Measurements from ENCODE around the gene CDK6. TPM values are rescaled to one million over a fixed set of nuclear protein-coding genes. Genes with fewer than 3 reads are reported as not detected.

Gene CDK6
- polyA plus RNA-seq, 2 of the 4 experiments (the other 2 are of a cell fraction), result 13.6 to 25.9 TPM

- ChIA-PET POLR2A (no interaction called here), CTCF (interaction anchor here (1.0 to 1.2 kb wide), 2 partner anchors 9 to 52 kb away, joined by 3 to 4 read pairs; no protein-coding TSS in a partner anchor)
- TF ChIP-seq ESRRA (IDR thresholded peaks at IDR 0.05; ENCODE audit: borderline replicate concordance, low read length) (no peak), KDM1A (IDR thresholded peaks at IDR 0.05; ENCODE audit: low read depth) (no peak), RCOR1 (IDR thresholded peaks at IDR 0.05; ENCODE audit: low read depth, low read length) (no peak), ELK1 (IDR thresholded peaks at IDR 0.05; ENCODE audit: low read depth, low read length) (no peak), SREBF2 (IDR thresholded peaks at IDR 0.05) (no peak), BHLHE40 (IDR thresholded peaks at IDR 0.05; ENCODE audit: low read depth, low read length) (no peak), ATOH8 (CRISPR knock-in tag; IDR thresholded peaks at IDR 0.05; ENCODE audit: low read depth) (no peak), MAFK (IDR thresholded peaks at IDR 0.05; ENCODE audit: partially characterized antibody) (no peak), MAX (IDR thresholded peaks at IDR 0.05) (no peak)
- no peak overlapping the region for H3K4me3 ChIP-seq
- 0 out of 3 replicates have a peak, but pooled peaks cover 9% of the 10 kb centered on the region for H3K4me1 ChIP-seq
- no peak overlapping the region for H3K4me2 ChIP-seq
- no peak for DNase-seq (ENCODE audit: low read depth in 1 of 2, low spot score in 1 of 2)
- FAIRE-seq, result no peak
- no peak for ATAC-seq
- no peaks in the 10 kb centered on the region for H3K9me3 ChIP-seq
- no peak overlapping the region for H3K27ac ChIP-seq
Measured at GRCh38 chr7:92674379-92674778, 162.0 kb downstream of the CDK6 start.

- Histone ChIP-seq H3K27ac (no peak overlapping the region), H3K4me2 (no peak overlapping the region), H3K4me1 (0 out of 3 replicates have a peak, but pooled peaks cover 9% of the 10 kb centered on the region), H3K4me3 (no peak overlapping the region), H3K9me3 (no peaks in the 10 kb centered on the region)
- no peak for FAIRE-seq
- TF ChIP-seq JUNB (IDR thresholded peaks at IDR 0.05) (no peak), E2F6 (IDR thresholded peaks at IDR 0.05; ENCODE audit: borderline replicate concordance, low read depth) (no peak)
- 82% methylated on average over 6 of the region's 6 CpGs for WGBS (ENCODE audit: missing lambda C conversion rate)
- no peak for DNase-seq (ENCODE audit: low read depth in 1 of 2, low spot score in 1 of 2)
- CTCF ChIA-PET, result interaction anchor here (0.9 kb wide), 1 partner anchor 572 kb away, joined by 3 read pairs; no protein-coding TSS in a partner anchor
- no peak for ATAC-seq
- POLR2A ChIA-PET, result no interaction called here
Measured at GRCh38 chr7:92671505-92672169, 164.7 kb downstream of the CDK6 start.

- DNase-seq (ENCODE audit: low read depth in 1 of 2, low spot score in 1 of 2) (no peak), FAIRE-seq (no peak), ATAC-seq (no peak)
- ChIA-PET CTCF (no interaction called here), POLR2A (no interaction called here)
- TF ChIP-seq RCOR1 (IDR thresholded peaks at IDR 0.05; ENCODE audit: low read depth, low read length), result no peak
- TF ChIP-seq HOXA7 (CRISPR knock-in tag; IDR thresholded peaks at IDR 0.05), result no peak
- no peak for TF ChIP-seq JUNB (IDR thresholded peaks at IDR 0.05)
- no peak for TF ChIP-seq CBX8 (IDR thresholded peaks at IDR 0.05)
- TF ChIP-seq MAX (IDR thresholded peaks at IDR 0.05), result no peak
- TF ChIP-seq PHF8 (IDR thresholded peaks at IDR 0.05; ENCODE audit: borderline replicate concordance, low read depth), result no peak
- no peak for TF ChIP-seq HMGXB4 (CRISPR knock-in tag; IDR thresholded peaks at IDR 0.05; ENCODE audit: borderline replicate concordance)
- TF ChIP-seq PBX3 (IDR thresholded peaks at IDR 0.05), result no peak
- no peak for TF ChIP-seq ZFP36 (IDR thresholded peaks at IDR 0.05; ENCODE audit: borderline replicate concordance, partially characterized antibody)
- no peak for TF ChIP-seq REST (IDR thresholded peaks at IDR 0.05)
- TF ChIP-seq CBX2 (IDR thresholded peaks at IDR 0.05; ENCODE audit: borderline replicate concordance, low read depth), result no peak
- TF ChIP-seq ATOH8 (CRISPR knock-in tag; IDR thresholded peaks at IDR 0.05; ENCODE audit: low read depth), result no peak
- TF ChIP-seq FOSB (CRISPR knock-in tag; IDR thresholded peaks at IDR 0.05), result no peak
- 88% methylated on average over 2 of the region's 2 CpGs for WGBS (ENCODE audit: missing lambda C conversion rate)
- Histone ChIP-seq H3K27ac (no peak overlapping the region), H3K4me3 (no peak overlapping the region), H3K9me3 (no peaks in the 10 kb centered on the region), H3K4me1 (0 out of 3 replicates have a peak, but pooled peaks cover 9% of the 10 kb centered on the region), H3K4me2 (no peak overlapping the region)
Measured at GRCh38 chr7:92670204-92670851, 166.0 kb downstream of the CDK6 start.

Measured in A549 (cell line).